ENCODE results near the gene CCDC33.

DNA sequence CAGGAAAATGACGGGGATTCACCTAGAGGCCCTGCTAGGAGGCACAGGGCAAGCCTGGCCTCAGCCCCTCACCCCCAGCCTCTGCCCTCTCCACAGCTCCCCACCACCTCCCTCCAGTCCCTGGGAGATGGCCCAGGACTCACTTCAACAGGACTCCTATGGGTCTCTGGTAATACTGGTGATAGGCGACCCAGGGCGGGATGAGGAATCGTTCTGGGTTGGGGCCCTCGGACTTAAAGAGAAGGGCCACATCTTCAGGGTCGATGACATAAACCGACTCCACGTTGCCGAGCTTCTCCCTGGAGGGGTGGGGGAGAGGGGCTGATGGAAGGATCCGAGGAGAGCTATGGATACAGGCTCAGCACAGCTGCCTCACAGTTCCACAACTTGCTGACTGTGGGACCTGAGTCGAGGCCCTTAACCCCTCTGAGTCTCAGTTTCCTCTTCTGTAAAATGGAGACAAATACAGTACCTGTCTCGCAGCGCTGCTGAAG lies 111.7 kb downstream of the CCDC33 start:
- TF ChIP-seq, protein P1, sequence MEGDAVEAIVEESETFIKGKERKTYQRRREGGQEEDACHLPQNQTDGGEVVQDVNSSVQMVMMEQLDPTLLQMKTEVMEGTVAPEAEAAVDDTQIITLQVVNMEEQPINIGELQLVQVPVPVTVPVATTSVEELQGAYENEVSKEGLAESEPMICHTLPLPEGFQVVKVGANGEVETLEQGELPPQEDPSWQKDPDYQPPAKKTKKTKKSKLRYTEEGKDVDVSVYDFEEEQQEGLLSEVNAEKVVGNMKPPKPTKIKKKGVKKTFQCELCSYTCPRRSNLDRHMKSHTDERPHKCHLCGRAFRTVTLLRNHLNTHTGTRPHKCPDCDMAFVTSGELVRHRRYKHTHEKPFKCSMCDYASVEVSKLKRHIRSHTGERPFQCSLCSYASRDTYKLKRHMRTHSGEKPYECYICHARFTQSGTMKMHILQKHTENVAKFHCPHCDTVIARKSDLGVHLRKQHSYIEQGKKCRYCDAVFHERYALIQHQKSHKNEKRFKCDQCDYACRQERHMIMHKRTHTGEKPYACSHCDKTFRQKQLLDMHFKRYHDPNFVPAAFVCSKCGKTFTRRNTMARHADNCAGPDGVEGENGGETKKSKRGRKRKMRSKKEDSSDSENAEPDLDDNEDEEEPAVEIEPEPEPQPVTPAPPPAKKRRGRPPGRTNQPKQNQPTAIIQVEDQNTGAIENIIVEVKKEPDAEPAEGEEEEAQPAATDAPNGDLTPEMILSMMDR (IDR thresholded peaks at IDR 0.05): no peak
- TF ChIP-seq ZFX (IDR thresholded peaks at IDR 0.05; ENCODE audit: borderline replicate concordance): no peak
